NCI-H1417 (cell line): Measurements from ENCODE around the gene GRIK3.
"Not testable (repeated sequence)": the region's sequence is repeated elsewhere in the genome, so short reads cannot be mapped to it uniquely, and the experiment has no call there.

Experiments used
- DNase-seq, 3 experiments: peaks; one replicate each; lab custom pipeline; 2025; lab: John Stamatoyannopoulos, UW

Gene GRIK3

DNA sequence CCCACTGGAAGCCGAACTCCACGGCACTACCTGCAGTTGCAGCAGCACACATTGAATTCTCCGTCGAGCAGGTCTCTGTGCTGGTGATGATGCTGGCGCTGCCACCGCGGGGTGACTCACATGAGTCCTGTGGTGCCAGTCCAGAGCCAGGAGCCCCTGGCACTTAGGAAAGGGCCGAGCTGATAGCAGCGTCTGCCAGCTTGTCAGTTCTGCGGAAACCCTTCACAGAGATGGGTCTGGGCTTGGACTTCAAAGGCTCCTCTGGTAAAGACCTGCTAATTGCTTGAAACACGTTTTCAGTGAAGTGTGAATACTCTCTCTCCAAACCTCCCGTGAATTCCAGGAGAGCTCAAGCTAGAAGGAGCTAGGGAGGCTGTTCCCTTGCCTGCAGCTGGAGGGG, 92.2 kb downstream of the GRIK3 start:
- DNase-seq, result no peak

DNA sequence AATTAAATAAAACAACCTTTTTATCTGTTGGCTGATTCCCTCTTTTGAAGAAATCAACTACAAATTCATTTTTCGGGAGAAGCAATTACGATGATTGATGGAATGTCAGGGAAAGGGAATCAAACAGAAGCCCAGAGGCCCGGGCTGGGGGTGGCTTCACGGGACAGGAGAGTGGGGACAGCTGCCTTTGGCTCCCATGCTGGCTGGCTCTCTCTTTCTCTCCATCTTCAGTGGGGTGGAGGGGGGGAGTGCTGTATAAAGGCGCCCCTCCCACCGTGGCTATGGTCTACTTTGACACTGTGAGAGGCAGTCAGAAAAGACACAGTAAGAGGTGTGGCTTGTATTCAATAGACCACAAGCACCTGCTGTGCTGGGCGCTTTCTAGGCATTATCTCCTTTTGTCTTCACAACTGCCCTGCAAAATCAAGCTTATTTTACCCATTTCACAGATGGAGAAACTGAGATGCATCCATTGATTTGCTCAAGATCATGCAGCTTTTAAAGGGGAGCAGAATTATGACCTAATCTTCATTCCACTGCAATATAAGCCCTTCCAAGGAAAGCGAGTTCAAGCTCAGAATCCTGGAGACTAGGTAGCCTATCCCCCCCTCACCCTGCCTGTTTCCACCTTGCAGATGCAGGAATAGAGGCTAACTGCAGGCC, 92.9 kb downstream of the GRIK3 start:
- DNase-seq, result peak; percentile 24 to 69 (median 35)

GRCh38 chr1:36938819-36939218, 95.5 kb downstream of the GRIK3 start:
- DNase-seq, result no peak

- DNase-seq, result no peak
These were observed 96.9 kb downstream of the GRIK3 start for GRCh38 chr1:36937371-36937770.

DNA sequence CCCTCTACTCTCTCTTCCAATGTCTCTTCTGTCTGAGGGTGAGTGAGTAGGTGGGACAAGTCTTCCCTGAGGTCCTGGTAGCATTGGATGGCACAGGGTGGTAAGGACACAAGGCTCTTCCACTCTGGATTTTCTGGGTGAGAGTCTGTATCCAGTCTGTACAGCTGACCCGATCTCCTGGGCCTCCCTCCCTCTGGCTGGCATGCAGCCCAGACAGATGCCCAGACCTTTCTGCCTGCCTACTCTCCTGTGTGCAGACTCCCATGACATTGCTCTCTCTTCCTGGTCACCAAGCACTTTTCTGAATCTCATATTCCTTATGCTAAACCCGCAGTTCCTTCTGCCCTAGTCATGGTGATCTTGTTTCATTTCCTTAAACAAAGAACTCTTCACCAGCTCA, 100.3 kb downstream of the GRIK3 start:
- peak in 2 of 3 experiments; percentile 8 to 29 for DNase-seq

GRCh38 chr1:36927826-36928225, 106.5 kb downstream of the GRIK3 start:
- DNase-seq, result no peak

- no peak for DNase-seq
These were observed 109.1 kb downstream of the GRIK3 start for GRCh38 chr1:36925251-36925650.

DNA sequence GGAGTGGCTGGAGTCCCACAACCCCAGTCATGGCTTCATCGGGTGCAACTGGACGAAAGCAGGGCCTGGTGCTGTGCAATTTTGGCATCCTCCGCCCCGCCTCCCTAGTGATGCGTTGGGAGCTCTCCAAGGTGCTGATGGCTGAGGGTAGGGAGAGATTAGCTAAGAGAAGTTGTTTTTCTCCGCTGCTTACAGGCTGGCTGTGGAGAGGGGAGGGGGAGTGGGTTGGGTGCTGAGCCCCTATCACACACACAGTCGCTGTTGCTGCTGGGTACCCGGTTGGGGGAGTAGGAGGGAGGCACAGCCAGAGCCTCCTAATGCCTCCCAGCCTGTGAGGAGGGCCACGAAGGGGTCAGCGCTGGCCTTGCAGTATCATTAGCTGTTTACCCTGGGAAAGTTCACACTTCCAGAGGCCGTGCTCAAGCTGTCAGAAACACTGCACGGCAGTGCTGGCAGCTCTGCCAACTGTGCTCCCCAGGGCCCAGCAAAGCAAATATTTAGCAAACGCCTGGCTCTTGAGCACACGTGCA, 110.0 kb downstream of the GRIK3 start:
- peak in 2 of 3 experiments; percentile 48 to 71 for DNase-seq

GRCh38 chr1:36922593-36923426, 111.5 kb downstream of the GRIK3 start:
- DNase-seq, result no peak

DNA sequence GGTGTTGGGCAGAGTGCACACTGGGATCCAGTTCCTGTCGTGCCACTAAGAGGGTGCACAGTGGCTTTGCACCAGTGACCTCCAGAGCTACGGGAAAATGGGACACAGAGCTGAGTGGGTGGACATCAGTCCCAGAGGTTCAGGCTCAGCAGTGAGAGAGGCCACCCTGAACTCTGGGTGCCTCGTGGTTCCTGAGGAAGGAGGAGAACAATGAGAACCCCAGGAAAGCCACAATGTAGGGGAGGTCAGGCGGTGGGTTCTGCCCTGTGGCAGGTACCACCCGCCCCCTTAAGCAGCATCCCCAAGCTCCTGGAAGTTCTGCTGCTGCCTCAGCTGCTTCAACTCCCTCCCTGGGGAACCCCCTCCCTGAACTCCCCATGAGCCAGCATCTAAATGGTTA, 112.2 kb downstream of the GRIK3 start:
- no peak for DNase-seq

- no peak for DNase-seq
These were observed 113.4 kb downstream of the GRIK3 start for GRCh38 chr1:36920801-36921405.

DNA sequence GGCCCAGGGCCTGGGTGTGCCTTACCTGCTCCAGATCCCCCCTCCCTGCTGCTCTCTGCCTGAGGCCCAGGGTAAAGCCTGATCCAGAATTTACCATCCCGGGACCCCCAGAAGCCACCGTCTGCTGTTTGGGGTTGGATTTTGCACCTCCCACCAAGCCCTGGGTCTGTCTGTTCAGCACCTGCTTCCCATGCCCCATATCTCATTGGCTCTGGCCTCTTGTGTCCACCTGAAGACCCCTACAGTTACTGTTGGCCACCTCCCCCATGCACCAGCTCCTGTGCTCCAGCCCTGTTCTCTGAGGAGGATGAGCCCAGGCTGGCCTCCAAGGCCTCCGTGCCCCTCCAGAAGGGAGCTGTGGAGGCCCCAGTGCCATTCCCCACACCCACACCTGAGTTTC, 113.9 kb downstream of the GRIK3 start:
- no peak for DNase-seq

- no peak for DNase-seq
These were observed 114.7 kb downstream of the GRIK3 start for GRCh38 chr1:36919491-36920145.

GRCh38 chr1:36918604-36919003, 115.7 kb downstream of the GRIK3 start:
- no peak for DNase-seq

DNA sequence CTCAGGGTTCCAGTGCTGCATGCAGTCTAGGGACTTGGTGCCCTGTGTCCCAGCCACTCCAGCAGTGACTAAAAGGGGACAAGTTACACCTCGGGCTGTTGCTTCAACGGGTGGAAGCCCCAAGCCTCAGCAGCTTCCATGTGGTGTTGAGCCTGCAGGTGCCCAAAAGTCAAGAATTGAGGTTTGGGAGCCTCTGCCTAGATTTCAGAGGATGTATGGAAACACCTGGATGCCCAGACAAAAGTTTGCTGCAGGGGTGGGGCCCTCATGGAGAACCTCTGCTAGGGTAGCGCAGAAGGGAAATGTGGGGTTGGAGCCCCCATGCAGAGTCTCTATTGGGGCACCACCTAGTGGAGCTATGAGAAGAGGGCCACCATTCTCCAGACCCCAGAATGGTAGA, 117.8 kb downstream of the GRIK3 start:
- DNase-seq, result not testable (repeated sequence)

DNA sequence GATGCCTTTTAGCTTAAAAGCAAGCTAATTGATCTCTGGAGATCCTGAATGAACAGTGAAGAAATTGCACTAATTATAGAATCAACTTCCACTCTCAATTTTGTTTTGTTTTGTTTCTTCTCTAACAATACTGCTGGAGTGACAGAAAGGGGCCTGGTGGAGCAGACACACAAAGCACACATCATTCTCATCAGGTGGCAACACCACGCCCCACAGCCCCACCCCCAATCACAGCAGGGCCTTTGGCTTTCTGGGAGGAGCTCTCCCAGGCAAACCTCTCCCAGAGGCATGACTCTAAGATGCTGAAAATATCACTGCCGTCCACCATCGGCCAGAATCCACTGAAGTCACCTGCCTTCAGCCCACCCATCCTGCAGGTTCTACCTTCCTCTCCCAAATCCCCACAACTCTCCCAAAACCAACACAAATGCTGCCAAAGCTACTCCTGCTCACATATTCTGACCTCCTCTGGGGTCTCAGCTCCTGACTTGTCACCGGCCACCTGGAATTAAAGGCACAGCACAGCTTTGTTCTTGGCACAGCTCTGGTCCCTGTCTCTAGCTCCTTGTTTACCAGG, 120.7 kb downstream of the GRIK3 start:
- DNase-seq, result peak; percentile 6 to 90 (median 82)

DNA sequence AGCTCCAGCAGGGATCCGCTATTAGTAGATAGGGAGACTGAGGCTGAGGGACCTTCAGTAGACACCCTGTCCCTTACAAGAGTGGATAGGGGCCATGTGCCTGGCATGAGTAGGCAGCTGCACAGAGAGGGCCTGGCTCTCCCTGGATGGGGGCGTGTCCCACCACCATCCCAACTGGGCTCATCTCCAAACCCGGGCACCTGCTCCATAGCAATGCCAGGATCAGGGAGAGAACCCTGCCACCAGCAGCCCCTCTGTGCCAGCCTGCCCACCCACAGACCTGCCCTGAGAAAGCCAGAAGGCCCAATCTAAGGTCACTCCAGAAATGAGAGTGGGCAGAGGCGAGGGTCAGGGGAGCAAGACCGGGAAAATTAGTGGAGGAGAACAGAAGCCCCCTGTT, 121.3 kb downstream of the GRIK3 start:
- peak in 1 of 3 experiments; percentile 31 for DNase-seq

DNA sequence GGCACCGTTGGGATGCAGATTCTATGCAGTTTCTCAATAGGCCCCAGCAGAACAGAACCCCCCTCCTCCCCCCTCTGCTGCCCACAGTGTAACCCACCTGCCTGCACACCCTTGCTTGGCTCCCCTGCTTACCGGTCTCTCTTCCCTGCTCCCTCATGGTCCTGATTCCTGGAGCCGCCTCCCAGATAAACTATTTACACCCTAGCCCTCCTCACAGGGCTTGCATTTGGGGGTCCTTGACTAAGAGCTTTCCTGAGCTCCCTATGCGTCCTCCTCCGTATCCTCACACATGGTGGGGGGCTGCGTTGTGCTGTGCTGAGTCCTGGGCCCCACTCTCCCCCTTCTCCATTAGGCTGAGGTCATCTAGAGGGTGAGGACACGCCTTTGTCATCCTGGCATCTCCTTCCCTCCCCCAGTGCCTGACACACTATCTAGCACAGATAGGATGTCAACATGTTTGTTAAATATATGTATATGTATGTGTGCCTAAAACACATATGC, 121.9 kb downstream of the GRIK3 start:
- DNase-seq, result no peak

DNA sequence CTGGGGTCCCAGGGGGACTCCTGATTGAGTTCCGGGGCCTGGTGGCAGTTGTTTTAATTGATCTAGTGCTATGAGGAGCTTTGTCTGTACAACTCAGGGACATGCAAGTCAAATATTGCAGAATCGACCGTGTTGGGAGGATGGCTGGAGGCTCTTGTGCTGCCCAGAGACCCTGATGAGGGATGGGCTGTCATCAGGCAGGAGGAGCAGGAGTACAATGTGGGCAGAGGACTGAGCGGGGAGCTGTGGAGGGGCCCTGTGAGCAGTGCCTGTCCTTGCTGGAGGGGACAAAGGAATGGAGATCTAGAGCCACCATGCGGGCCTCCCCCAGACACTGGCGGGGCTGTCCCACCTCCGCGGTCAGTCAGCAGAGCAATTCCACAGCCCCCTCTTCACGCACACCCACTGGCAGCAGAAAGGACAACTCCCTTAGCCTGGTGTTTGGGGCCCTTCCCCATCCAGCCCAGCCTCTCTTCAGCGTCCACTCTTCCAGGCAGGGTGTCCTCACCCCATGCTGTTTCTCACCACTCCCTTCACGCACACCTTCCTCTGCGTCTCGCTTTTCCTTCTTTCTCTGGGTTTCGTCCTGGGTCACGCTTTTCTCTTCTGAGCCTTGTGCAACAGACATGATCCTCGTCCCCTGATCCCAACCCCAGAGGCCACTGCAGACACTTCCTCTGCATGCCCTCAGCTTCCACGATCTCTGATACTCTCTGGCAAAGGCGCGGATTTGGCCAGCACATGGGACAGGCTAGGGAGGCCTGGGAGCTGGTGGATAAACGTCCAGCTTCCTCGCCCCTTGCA, 122.6 kb downstream of the GRIK3 start:
- no peak for DNase-seq

DNA sequence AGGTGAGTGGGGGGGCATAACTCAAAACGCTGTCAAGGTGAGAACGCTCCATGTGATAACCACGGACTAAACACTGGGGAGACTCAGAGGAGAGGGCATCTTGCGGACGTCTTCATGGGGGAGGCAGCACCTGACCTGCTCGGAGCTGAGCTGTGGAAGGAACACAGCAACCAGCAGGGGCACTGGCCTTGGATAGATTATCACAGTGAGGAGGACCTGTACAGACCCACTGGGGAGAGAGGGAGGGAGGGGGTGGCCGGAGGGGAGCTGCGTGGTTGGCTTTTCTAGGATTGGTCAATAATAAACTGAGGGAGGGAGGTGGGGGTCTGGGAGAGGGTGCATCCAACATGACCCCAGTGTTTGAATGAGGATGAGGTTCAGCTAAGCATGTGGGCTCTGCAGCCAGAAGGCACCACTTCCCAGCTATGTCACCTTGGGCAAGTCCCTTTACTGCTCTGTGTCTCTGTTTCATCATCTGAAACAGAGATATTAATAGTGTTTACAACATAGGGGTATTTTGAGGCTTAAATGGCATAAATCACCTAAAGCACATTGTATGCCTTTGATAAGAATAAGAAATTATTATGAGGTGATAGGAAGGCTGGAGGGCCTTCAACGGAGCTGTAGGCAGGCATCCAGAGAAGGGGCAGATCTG, 123.3 kb downstream of the GRIK3 start:
- no peak for DNase-seq
